ENCODE measurements around the gene SCAF1.

SCAF1 gene

GRCh38 chr19:49664171-49665035 is 22.4 kb downstream of the SCAF1 start:
- TF ChIP-seq ZFX (IDR thresholded peaks at IDR 0.05; ENCODE audit: borderline replicate concordance) (no peak), CTCF (IDR thresholded peaks at IDR 0.05) (peak; percentile 14)
- peak overlapping the region; percentile 95 for H3K27ac ChIP-seq

- TF ChIP-seq ZFX (IDR thresholded peaks at IDR 0.05; ENCODE audit: borderline replicate concordance) = no peak
- TF ChIP-seq CTCF (IDR thresholded peaks at IDR 0.05) = no peak
- H3K27ac ChIP-seq = peak overlapping the region; percentile 95
Measured at GRCh38 chr19:49665036-49665350, 23.0 kb downstream of the SCAF1 start.

GRCh38 chr19:49665351-49666119 is 23.5 kb downstream of the SCAF1 start, which contains the start of the genes BCL2L12 and IRF3:
TSS of gene BCL2L12 (plus strand) at chr19:49665933. CDS start at chr19:49666693, 760 bp downstream.
TSS of gene IRF3 (minus strand) at chr19:49665857. CDS start at chr19:49664838, 1,019 bp downstream.
- TF ChIP-seq ZFX (IDR thresholded peaks at IDR 0.05; ENCODE audit: borderline replicate concordance) (no peak), CTCF (IDR thresholded peaks at IDR 0.05) (no peak)
- peak within 1 kb of the TSS; percentile 95 for H3K27ac ChIP-seq

GRCh38 chr19:49666120-49666444 is 24.1 kb downstream of the SCAF1 start:
- peak overlapping the region; percentile 95 for H3K27ac ChIP-seq
- TF ChIP-seq ZFX (IDR thresholded peaks at IDR 0.05; ENCODE audit: borderline replicate concordance) = no peak
- TF ChIP-seq CTCF (IDR thresholded peaks at IDR 0.05) = no peak

GRCh38 chr19:49667473-49667872 is 25.5 kb downstream of the SCAF1 start:
- peak overlapping the region; percentile 95; the same call in 1 of the 2 replicates for H3K27ac ChIP-seq
- TF ChIP-seq ZFX (IDR thresholded peaks at IDR 0.05; ENCODE audit: borderline replicate concordance) (no peak), CTCF (IDR thresholded peaks at IDR 0.05) (no peak)

GRCh38 chr19:49669516-49669915 is 27.5 kb downstream of the SCAF1 start:
- no peak for TF ChIP-seq CTCF (IDR thresholded peaks at IDR 0.05)
- H3K27ac ChIP-seq = no peak overlapping the region
